ENCODE results near the gene FTL.

The FTL gene

DNA sequence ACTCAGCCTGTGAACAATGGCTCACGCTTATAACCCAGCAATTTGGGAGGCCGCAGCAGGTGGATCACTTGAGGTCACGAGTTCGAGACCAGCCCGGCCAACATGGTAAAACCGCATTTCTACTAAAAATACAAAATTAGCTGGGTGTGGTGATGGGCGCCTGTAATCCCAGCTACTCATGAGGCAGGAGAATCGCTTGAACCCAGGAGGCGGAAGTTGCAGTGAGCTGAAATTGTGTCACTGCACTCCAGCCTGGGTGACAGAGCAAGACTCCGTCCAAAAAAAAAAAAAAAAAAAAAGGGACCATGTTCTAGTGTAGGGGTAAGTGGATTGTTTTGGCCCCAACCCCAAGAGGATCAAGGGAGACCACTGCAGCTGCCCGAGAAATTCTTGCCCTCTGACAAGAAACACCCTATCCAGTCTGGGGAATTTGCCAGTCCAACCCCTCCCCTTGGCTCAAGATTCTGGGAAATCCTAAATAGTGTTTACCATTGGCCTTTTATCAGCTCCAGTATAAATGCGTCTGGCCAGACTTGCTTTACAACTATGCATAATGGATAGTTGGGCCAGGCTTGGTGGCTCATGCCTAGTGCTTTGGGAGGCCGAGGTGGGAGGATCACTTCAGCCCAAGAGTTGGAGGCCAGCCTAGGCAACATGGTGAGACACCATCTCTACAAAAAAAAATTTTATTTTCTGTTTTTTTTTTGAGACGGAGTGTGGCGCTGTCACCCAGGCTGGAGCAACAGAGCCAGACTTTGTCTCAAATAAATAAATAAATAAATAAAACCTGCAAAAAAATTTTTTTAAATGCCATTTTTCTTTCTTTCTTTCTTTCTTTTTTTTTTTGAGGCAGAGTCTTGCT is 36.7 kb upstream of the FTL start:
- TF ChIP-seq CTCF (IDR thresholded peaks at IDR 0.05; ENCODE audit: insufficient read depth, low read length, missing control alignments): no peak
- ChIA-PET POLR2A (no interaction called here), CTCF (no interaction called here)
- DNase-seq (ENCODE audit: low read depth, low spot score): no peak
- no peak overlapping the region for H3K4me3 ChIP-seq (ENCODE audit: low read depth, low read length)

DNA sequence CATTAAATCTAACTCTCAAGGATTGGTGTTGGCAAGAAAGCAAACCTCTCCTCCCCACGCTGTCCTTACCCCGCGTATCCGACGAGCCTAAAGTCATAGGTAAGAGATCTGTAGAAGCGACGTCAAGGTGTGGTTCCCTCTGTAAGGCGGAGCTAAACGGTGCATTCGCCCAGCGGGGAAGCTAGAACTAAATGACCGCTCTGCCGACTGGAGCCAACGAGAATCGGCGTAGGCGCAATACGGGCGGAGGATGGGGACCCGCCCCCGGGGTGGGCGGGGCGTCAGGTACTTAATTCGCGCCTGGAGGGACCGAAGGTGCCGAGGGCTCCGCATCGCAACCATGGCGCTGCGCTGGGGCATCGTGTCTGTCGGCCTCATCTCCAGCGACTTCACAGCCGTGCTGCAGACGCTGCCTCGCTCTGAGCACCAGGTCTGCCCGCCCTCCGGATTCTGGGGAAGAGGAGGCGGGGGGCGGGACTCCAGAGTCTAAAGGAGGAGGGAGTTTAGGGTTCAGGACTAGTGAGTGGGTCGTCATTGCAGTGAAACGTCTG is 31.7 kb upstream of the FTL start, which contains the start of gene DHDH:
Gene DHDH (plus strand): TSS at position 318 of the 551 bp plus-strand sequence. CDS start 23 bp downstream, at position 341.
- TF ChIP-seq CTCF (IDR thresholded peaks at IDR 0.05; ENCODE audit: insufficient read depth, low read length, missing control alignments): no peak
- ChIA-PET CTCF (interaction anchor here (0.9 to 1.0 kb wide), 2 partner anchors 60 to 91 kb away, joined by 3 read pairs; partner anchors contain the start of genes GYS1 and RUVBL2), POLR2A (no interaction called here)
- peak within 1 kb of the TSS; percentile 65 for H3K4me3 ChIP-seq (ENCODE audit: low read depth, low read length)
- DNase-seq (ENCODE audit: low read depth, low spot score): no peak

DNA sequence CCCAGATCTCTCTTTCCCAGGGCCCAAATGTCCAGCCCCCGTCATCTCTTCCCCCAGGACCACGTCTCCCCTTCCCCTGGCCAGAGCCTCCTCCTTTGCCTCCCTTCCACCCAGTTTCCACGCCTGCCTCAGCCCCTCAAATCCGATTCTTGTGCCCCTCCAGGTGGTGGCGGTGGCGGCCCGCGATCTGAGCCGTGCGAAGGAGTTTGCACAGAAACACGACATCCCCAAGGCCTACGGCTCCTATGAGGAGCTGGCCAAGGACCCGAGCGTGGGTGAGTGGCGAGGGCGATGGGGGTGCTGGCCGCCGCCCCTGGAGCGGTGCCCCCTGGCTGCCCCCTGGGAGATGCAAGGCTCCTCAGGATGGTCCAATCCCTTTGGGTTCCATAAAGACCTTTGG is 30.3 kb upstream of the FTL start:
- DNase-seq (ENCODE audit: low read depth, low spot score): no peak
- CTCF ChIA-PET: no interaction called here
- TF ChIP-seq CTCF (IDR thresholded peaks at IDR 0.05; ENCODE audit: insufficient read depth, low read length, missing control alignments): no peak
- no peak overlapping the region for H3K4me3 ChIP-seq (ENCODE audit: low read depth, low read length)
- POLR2A ChIA-PET: no interaction called here

- CTCF ChIA-PET: no interaction called here
- no peak for TF ChIP-seq CTCF (IDR thresholded peaks at IDR 0.05; ENCODE audit: insufficient read depth, low read length, missing control alignments)
- POLR2A ChIA-PET: no interaction called here
- DNase-seq (ENCODE audit: low read depth, low spot score): no peak
- no peak overlapping the region for H3K4me3 ChIP-seq (ENCODE audit: low read depth, low read length)
These were observed 29.2 kb upstream of the FTL start for GRCh38 chr19:48935864-48936263.

DNA sequence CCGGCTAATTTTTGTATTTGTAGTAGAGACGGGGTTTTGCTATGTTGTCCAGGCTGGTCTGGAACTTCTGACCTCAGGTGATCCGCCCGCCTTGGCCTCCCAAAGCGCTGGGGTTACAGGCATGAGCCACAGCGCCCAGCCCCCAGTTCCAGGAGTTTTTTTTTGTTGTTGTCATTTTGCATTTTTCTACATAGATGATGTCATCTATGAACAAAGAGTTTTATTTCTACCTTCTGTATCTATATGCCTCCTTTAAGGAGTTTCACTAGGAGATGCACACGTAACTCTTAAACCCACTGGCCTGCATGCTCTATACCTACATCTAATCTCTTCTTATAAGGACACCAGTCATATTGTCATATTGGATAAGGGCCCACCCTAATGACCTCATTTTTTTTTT is 26.9 kb upstream of the FTL start:
- CTCF ChIA-PET: interaction anchor here (0.8 kb wide), 1 partner anchor 150 kb away, joined by 3 read pairs; no protein-coding TSS in a partner anchor
- TF ChIP-seq CTCF (IDR thresholded peaks at IDR 0.05; ENCODE audit: insufficient read depth, low read length, missing control alignments): no peak
- H3K4me3 ChIP-seq (ENCODE audit: low read depth, low read length): no peak overlapping the region
- POLR2A ChIA-PET: no interaction called here
- no peak for DNase-seq (ENCODE audit: low read depth, low spot score)

DNA sequence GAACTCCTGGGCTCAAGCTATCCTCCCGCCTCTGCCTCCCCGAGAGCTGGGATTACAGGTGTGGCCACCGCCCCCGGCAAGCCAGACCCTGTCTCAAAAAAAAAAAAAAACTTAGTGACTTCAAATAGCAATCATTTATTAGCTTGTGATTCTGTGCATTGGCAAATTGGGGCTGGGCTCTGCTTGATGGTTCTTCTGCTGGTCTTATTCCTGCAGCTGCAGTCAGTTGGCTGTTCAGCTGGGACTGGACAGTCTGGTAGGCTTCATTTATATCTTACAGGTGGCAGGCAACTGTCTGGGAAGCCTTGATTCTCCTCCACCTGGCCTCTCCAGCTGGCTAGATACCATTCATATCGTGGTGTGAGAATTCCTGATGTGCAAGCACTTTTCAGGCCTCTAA is 24.2 kb upstream of the FTL start:
- TF ChIP-seq CTCF (IDR thresholded peaks at IDR 0.05; ENCODE audit: insufficient read depth, low read length, missing control alignments): no peak
- no peak for DNase-seq (ENCODE audit: low read depth, low spot score)
- ChIA-PET CTCF (no interaction called here), POLR2A (interaction anchor here (0.6 kb wide), 1 partner anchor 23 kb away, joined by 3 read pairs; no protein-coding TSS in a partner anchor)
- no peak overlapping the region for H3K4me3 ChIP-seq (ENCODE audit: low read depth, low read length)
